ENCODE results near the gene KCNH4.

The KCNH4 gene

GRCh38 chr17:42117397-42118125 is 63.4 kb downstream of the KCNH4 start:
- DNase-seq (ENCODE audit: low spot score) = no peak

DNA sequence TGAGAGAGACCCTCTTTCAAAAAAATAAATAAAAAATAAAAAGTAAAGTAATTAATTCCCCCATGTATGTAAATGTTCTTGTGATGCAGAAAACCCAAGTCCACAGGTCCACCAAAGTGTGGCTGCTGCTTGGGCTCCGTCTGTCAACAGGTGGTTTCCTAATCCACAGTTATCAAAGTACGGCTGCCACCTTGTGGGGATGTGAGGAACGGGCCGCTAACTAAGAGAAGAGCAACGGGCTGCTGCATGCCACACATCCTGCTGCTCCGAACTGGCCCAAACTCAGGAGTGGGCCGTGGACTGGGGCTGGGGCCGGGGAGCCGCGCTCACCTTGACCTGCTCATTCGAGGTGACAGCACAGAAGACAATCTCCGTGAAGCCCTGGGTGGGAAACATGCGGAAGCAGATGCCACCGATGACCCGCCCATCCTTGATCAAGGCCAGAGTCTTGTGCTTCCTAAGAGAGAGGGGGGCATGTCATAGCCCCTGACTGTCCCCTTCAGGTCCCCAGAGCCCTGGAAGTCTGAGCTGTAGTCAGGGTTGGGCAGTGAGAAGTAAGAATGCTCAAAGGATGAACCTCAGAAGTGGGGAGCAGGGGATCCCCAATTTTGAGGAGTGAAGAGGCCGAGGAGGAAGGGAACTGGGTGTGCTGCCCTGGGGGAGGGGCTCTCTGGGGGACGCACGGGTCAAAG is 64.1 kb downstream of the KCNH4 start:
- peak; percentile 89 for DNase-seq (ENCODE audit: low spot score)

DNA sequence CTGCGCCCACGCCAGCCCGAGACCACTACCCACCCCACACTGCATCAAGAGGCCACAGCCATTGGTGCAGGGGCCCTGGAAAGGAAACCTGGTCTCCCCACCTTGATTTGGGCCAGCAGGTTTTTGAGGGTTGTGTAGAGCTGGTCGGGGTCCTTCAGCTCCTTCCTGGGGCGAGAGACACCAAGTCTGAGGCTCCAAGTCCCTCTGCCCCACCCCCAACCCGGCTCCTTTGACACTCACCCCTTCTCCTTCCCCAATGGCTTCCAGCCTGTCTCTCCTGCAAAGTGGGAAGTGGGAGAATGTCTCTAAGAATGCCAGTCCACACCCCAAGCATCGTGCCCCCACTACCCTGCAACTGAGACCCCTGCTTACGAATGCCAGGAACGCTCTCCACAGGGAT is 66.8 kb downstream of the KCNH4 start:
- no peak for DNase-seq (ENCODE audit: low spot score)

GRCh38 chr17:42113293-42114069 is 67.5 kb downstream of the KCNH4 start:
- no peak for DNase-seq (ENCODE audit: low spot score)

GRCh38 chr17:42112552-42113176 is 68.3 kb downstream of the KCNH4 start, which contains the start of gene DHX58:
Gene DHX58, minus strand, starts transcription at chr17:42112714. Its CDS starts 822 bp downstream, at chr17:42111892.
- DNase-seq (ENCODE audit: low spot score) = peak; percentile 91

- DNase-seq (ENCODE audit: low spot score) = peak; percentile 66
Observed at GRCh38 chr17:42111871-42112551, 68.9 kb downstream of the KCNH4 start.

GRCh38 chr17:42111265-42111636 is 69.7 kb downstream of the KCNH4 start:
- no peak for DNase-seq (ENCODE audit: low spot score)

- DNase-seq (ENCODE audit: low spot score) = no peak
Observed at GRCh38 chr17:42110301-42111264, 70.4 kb downstream of the KCNH4 start.

DNA sequence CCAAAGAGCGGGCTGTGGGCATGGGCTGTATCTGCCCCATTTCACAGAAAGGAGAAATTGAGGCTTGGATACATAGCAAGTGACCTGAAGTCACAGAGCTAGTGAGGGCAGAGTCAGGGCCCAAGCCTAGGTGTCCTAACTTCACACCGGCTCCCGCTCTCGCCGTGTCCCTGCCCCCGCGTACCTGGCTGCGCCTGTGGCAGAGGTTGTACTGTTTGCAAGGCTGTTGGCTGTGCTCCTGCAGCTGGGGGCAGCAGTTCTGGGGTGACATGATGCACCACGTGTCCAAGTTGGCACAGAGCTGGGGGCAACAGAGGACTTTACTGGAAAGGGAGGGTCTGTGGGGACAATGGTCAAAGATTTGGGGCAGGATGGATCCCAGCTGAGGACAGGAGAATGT is 71.9 kb downstream of the KCNH4 start:
- DNase-seq (ENCODE audit: low spot score) = no peak

DNA sequence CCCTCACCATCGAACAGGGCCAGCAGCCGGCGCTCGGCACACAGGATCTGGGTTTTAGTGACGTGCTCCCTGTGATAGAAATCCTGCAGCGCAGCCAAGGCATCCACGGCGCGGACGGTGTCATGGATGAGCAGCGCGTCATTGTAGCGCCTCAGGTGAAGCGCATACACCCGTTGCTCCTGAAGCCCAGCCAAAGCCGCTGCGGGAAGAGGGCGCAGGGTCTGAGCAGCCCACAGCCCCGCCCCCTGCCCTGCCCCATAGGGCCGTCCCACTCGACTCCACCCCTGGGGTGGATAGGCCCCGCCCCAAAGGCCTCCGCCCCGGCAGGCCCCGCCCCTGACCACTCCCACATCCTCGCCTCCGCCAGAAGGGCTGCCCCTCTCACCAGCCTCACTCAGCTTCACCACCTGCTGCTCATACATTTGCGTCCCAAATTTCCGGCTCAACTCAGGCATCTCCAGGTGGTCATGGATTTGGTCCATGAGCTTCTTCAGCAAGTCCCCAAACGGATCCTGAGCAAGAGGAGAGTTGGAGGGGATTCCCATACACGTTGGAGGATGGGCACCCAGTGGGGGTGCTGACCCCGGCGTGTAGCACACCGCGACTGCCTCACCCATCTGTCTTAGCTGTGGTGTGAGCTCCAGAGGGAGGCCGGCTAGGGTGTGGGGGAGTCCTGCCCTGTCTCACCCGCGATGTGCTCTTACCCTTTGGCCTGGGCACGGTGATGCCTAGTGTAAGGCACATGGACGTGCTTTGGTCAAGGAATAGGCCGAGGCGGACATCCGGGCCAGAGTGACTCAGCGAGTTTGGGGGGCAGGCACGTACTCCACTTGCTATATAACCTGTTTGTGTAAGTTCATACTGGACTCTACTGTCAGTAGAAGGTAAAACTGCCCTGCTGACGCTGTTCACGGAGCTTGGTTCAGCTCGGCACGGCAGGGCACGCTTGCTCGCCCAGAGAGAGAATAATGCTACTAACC is 73.1 kb downstream of the KCNH4 start:
- peak; percentile 75 for DNase-seq (ENCODE audit: low spot score)

GRCh38 chr17:42107124-42107523 is 73.8 kb downstream of the KCNH4 start:
- DNase-seq (ENCODE audit: low spot score) = no peak

All from Ammon's horn (tissue), 1 donor.